Measurements from ENCODE around the gene NRN1. TPM values are rescaled to one million over a fixed set of nuclear protein-coding genes. Genes with fewer than 3 reads are reported as not detected.

NRN1 gene
- polyA plus RNA-seq, 1 donor (not counting 4 experiments of a cell fraction or from before 2014, with no cell fraction given): 5.7 TPM

DNA sequence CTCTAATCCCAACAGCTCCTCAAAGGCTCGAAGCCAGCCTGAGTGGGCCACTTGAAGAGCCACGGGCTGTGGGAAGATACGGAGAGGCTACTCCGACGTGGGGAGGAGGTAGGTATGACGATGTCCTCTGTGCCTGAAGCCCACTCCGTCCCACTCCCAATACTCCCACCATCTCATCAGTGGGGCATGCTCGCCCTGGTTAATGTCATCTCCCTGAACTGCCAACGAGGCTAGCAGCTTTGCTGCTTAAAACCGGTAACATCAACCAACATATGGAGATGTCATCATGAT is 11.1 kb downstream of the NRN1 start:
- H3K79me2 ChIP-seq (ENCODE audit: control insufficient read depth, insufficient read depth, low read length): no peaks in the 10 kb centered on the region
- peaks cover 82% of the 10 kb centered on the region for H3K27me3 ChIP-seq (ENCODE audit: control insufficient read depth, extremely low read depth, insufficient read depth, low read length)
- H3K4me3 ChIP-seq (ENCODE audit: control insufficient read depth in 2 of 3, extremely low read depth in 1 of 3, insufficient read depth in 2 of 3, low read depth in 1 of 3, low read length in 3 of 3): peak overlapping the region in 1 of 3 experiments; percentile 84
- H3K4me2 ChIP-seq (ENCODE audit: control insufficient read depth, extremely low read depth, insufficient read depth, low read depth, low read length): peak overlapping the region; percentile 89
- no peak overlapping the region for H2AFZ ChIP-seq (ENCODE audit: control insufficient read depth, low read length)
- no peaks in the 10 kb centered on the region for H3K36me3 ChIP-seq (ENCODE audit: control insufficient read depth in 2 of 2, extremely low read depth in 1 of 2, insufficient read depth in 2 of 2, low read length in 2 of 2)
- H3K27ac ChIP-seq (ENCODE audit: control insufficient read depth, insufficient read depth, low read length): no peak overlapping the region
- TF ChIP-seq CTCF (optimal IDR thresholded peaks at IDR 0.05 in 1 of 3, IDR thresholded peaks at IDR 0.05 in 1 of 3, conservative IDR thresholded peaks at IDR 0.05 in 1 of 3; ENCODE audit: extremely low read depth in 1 of 3, insufficient read depth in 2 of 3, low read length in 3 of 3) (no peak), EZH2 (IDR thresholded peaks at IDR 0.05; ENCODE audit: low read length) (no peak)
- DNase-seq (ENCODE audit: low read depth, low spot score) (no peak), FAIRE-seq (no peak)
- H3K4me1 ChIP-seq (ENCODE audit: control insufficient read depth, extremely low read depth, insufficient read depth, low read length): peaks cover 3% of the 10 kb centered on the region
- H3K9ac ChIP-seq (ENCODE audit: control insufficient read depth, extremely low read depth, insufficient read depth, low read length): no peak overlapping the region
- H4K20me1 ChIP-seq (ENCODE audit: control insufficient read depth, extremely low read depth, insufficient read depth, low read length): no peaks in the 10 kb centered on the region
- peaks cover 2% of the 10 kb centered on the region for H3K9me3 ChIP-seq (ENCODE audit: control insufficient read depth, low read depth, low read length)
- dilution Hi-C loops (cut with MboI; ENCODE audit: extremely low pct_ligation_motif_present, low sequenced_read_pairs): no loop called here
- no peaks in the 10 kb centered on the region for H3K9me1 ChIP-seq (ENCODE audit: control insufficient read depth, extremely low read depth, insufficient read depth, low read length)

DNA sequence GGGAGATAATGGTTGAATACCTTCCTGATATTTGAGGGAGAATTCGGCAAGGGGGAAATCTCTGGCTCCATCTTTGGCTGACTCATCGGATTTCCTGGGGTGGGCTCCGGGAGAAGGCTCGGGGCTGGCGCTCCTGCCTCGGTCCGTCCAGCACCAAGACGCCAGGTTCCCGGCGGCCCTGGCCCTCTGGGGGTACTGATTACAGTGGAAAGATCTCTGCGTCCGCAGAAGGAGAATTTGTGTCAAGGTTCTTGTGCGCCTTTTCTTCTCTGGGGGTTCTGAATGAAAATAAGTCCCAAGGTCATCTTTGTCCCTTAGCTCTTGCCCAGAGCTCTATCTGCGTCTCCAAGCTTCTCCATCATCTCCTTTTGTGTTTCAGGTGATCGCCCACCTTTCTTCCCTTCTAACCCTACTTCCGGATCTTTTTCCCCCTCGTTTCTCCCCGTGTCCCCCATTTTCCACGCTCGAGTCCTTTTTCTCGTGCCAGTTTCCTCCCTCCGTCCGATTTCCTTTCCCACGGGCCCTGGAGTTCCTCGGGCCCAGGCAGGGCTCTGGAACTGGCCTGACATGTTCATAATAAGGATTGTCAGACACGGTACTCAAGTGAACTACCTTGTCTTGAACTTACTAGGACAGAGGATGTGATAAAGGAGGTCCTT is 11.6 kb downstream of the NRN1 start:
- Histone ChIP-seq H3K9me3 (ENCODE audit: control insufficient read depth, low read depth, low read length) (no peaks in the 10 kb centered on the region), H3K9ac (ENCODE audit: control insufficient read depth, extremely low read depth, insufficient read depth, low read length) (no peak overlapping the region), H3K4me1 (ENCODE audit: control insufficient read depth, extremely low read depth, insufficient read depth, low read length) (peaks cover 3% of the 10 kb centered on the region), H3K4me3 (ENCODE audit: control insufficient read depth in 2 of 3, extremely low read depth in 1 of 3, insufficient read depth in 2 of 3, low read depth in 1 of 3, low read length in 3 of 3) (no peak overlapping the region), H3K27me3 (ENCODE audit: control insufficient read depth, extremely low read depth, insufficient read depth, low read length) (peaks cover 77% of the 10 kb centered on the region), H3K79me2 (ENCODE audit: control insufficient read depth, insufficient read depth, low read length) (no peaks in the 10 kb centered on the region), H3K36me3 (ENCODE audit: control insufficient read depth in 2 of 2, extremely low read depth in 1 of 2, insufficient read depth in 2 of 2, low read length in 2 of 2) (no peaks in the 10 kb centered on the region), H4K20me1 (ENCODE audit: control insufficient read depth, extremely low read depth, insufficient read depth, low read length) (no peaks in the 10 kb centered on the region), H3K9me1 (ENCODE audit: control insufficient read depth, extremely low read depth, insufficient read depth, low read length) (no peaks in the 10 kb centered on the region), H3K4me2 (ENCODE audit: control insufficient read depth, extremely low read depth, insufficient read depth, low read depth, low read length) (no peak overlapping the region), H2AFZ (ENCODE audit: control insufficient read depth, low read length) (no peak overlapping the region), H3K27ac (ENCODE audit: control insufficient read depth, insufficient read depth, low read length) (no peak overlapping the region)
- no peak for DNase-seq (ENCODE audit: low read depth, low spot score)
- TF ChIP-seq CTCF (optimal IDR thresholded peaks at IDR 0.05 in 1 of 3, IDR thresholded peaks at IDR 0.05 in 1 of 3, conservative IDR thresholded peaks at IDR 0.05 in 1 of 3; ENCODE audit: extremely low read depth in 1 of 3, insufficient read depth in 2 of 3, low read length in 3 of 3): no peak
- TF ChIP-seq EZH2 (IDR thresholded peaks at IDR 0.05; ENCODE audit: low read length): no peak
- dilution Hi-C loops (cut with MboI; ENCODE audit: extremely low pct_ligation_motif_present, low sequenced_read_pairs): no loop called here
- no peak for FAIRE-seq
